ENCODE measurements around the gene CNTN4. TPM values are rescaled to one million over a fixed set of nuclear protein-coding genes. Genes with fewer than 3 reads are reported as not detected.

Gene CNTN4
- total RNA-seq, 4 donors from 2014 or later, result 5.8 to 15.5 (median 9.0) TPM

GRCh38 chr3:2198776-2199279 is 100.2 kb downstream of the CNTN4 start:
- no peak for TF ChIP-seq POLR2AphosphoS5 (IDR thresholded peaks at IDR 0.05)
- TF ChIP-seq CTCF (IDR thresholded peaks at IDR 0.05), result no peak
- TF ChIP-seq POLR2A (IDR thresholded peaks at IDR 0.05), result no peak
- no peak for TF ChIP-seq EP300 (IDR thresholded peaks at IDR 0.05)
- H3K4me1 ChIP-seq, result no peaks in the 10 kb centered on the region
- 66 to 79% methylated on average over 3 of the region's 3 CpGs for WGBS, 2 donors (ENCODE audit: low coverage in 1 of 2)
- H3K9me3 ChIP-seq, result no peaks in the 10 kb centered on the region
- H3K27me3 ChIP-seq, result no peaks in the 10 kb centered on the region
- ATAC-seq, result no peak
- no peak overlapping the region for H3K4me3 ChIP-seq
- H3K27ac ChIP-seq, result no peak overlapping the region
- H3K36me3 ChIP-seq, result no peaks in the 10 kb centered on the region

DNA sequence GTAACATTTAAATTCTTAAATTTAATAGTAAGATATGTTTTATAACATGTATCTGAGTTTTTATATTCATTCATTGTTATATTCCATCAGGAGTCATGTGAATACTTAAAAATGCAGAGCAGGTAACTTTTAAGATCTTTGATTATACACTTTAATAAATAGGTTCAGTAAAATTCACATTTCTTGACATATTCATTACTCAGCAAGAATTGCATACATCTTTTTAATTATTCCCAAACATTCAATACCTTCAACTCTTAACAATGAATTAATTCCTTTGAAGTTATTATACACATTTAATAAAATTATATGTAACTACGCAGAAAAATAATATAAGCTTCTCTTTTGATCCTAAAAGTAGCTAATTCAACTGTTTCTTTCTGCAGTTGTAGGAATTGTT is 105.4 kb downstream of the CNTN4 start:
- no peak for ATAC-seq

GRCh38 chr3:2205692-2206091 is 107.0 kb downstream of the CNTN4 start:
- H3K27ac ChIP-seq, result no peak overlapping the region
- ATAC-seq, result no peak
- no peaks in the 10 kb centered on the region for H3K9me3 ChIP-seq
- H3K4me1 ChIP-seq, result no peaks in the 10 kb centered on the region
- WGBS, 2 donors (ENCODE audit: low coverage in 1 of 2), result 58 to 77% methylated on average over 2 of the region's 2 CpGs
- no peaks in the 10 kb centered on the region for H3K27me3 ChIP-seq
- no peak overlapping the region for H3K4me3 ChIP-seq
- TF ChIP-seq CTCF (IDR thresholded peaks at IDR 0.05), result no peak
- no peak for TF ChIP-seq POLR2AphosphoS5 (IDR thresholded peaks at IDR 0.05)
- H3K36me3 ChIP-seq, result no peaks in the 10 kb centered on the region

More for the DNA sequence above, 105.4 kb downstream of the CNTN4 start:
- no peaks in the 10 kb centered on the region for H3K36me3 ChIP-seq
- no peak overlapping the region for H3K27ac ChIP-seq
- no peak overlapping the region for H3K4me3 ChIP-seq
- no peaks in the 10 kb centered on the region for H3K4me1 ChIP-seq
- no peaks in the 10 kb centered on the region for H3K27me3 ChIP-seq
- H3K9me3 ChIP-seq, result no peaks in the 10 kb centered on the region
- no peak for TF ChIP-seq CTCF (IDR thresholded peaks at IDR 0.05)
- WGBS, 2 donors (ENCODE audit: low coverage in 1 of 2), result 67 to 89% methylated on average over 1 of the region's 1 CpG

GRCh38 chr3:2206536-2206935 is 107.9 kb downstream of the CNTN4 start:
- Histone ChIP-seq H3K4me1 (no peaks in the 10 kb centered on the region), H3K4me3 (no peak overlapping the region), H3K27me3 (no peaks in the 10 kb centered on the region), H3K9me3 (no peaks in the 10 kb centered on the region), H3K27ac (no peak overlapping the region), H3K36me3 (no peaks in the 10 kb centered on the region)
- 79 to 90% methylated on average over 4 of the region's 4 CpGs for WGBS, 2 donors (ENCODE audit: low coverage in 1 of 2)
- TF ChIP-seq CTCF (IDR thresholded peaks at IDR 0.05), result no peak
- TF ChIP-seq POLR2AphosphoS5 (IDR thresholded peaks at IDR 0.05), result no peak
- no peak for TF ChIP-seq POLR2A (IDR thresholded peaks at IDR 0.05)
- no peak for TF ChIP-seq EP300 (IDR thresholded peaks at IDR 0.05)
- no peak for ATAC-seq

DNA sequence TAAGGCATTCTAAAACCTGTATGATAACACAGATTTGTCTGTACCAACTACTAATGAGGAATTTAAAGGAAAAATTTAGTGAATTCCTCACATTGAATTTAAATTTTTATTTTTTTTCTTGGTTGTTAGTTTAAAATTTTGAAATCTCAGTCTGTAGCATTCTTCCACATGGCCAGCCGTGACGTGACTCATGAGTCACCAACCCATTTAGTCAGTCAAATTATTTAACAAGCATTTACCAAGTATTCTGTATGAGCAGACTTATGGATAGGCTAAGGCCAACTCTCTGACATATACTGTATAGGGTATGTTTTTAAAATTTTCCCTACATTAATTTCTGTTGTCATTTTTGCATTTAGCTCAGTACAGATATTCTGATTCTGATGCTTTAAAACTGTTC is 112.9 kb downstream of the CNTN4 start:
- Histone ChIP-seq H3K4me1 (no peaks in the 10 kb centered on the region), H3K9me3 (no peaks in the 10 kb centered on the region), H3K36me3 (no peaks in the 10 kb centered on the region), H3K27me3 (no peaks in the 10 kb centered on the region), H3K27ac (no peak overlapping the region), H3K4me3 (no peak overlapping the region)
- 77 to 88% methylated on average over 2 of the region's 2 CpGs for WGBS, 2 donors (ENCODE audit: low coverage in 1 of 2)
- no peak for TF ChIP-seq CTCF (IDR thresholded peaks at IDR 0.05)
- TF ChIP-seq POLR2AphosphoS5 (IDR thresholded peaks at IDR 0.05), result no peak
- no peak for TF ChIP-seq EP300 (IDR thresholded peaks at IDR 0.05)
- no peak for TF ChIP-seq POLR2A (IDR thresholded peaks at IDR 0.05)
- ATAC-seq, result no peak

Data from gastroesophageal sphincter (tissue), 4 donors.